Measurements from ENCODE around the gene ATG5.
A peak's percentile ranks its signal among the peaks of the same experiment; 100 is the strongest.
"Not testable (repeated sequence)": the region's sequence is repeated elsewhere in the genome, so short reads cannot be mapped to it uniquely, and the experiment has no call there.

Gene ATG5

DNA sequence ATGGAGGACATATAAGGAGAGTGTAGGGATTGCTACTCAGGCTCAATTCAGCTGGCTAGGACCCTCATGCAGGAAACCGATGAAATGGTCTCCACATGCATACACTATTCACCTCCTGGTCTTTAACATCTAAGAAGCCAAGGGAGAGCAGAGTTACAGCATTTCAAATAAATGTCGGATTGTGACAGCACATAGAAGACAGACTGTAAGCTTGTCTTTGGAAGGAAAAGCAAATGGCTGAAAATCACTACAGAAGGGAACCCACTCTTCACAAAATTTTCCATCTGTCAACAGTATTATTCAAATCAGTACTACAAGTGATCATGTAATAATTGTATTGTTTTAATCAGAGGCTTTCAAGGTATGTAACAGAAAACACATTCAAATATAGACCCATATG, 72.9 kb downstream of the ATG5 start:
- no peak overlapping the region for H3K4me3 ChIP-seq (ENCODE audit: low read depth, low read length)
- TF ChIP-seq, protein P1, sequence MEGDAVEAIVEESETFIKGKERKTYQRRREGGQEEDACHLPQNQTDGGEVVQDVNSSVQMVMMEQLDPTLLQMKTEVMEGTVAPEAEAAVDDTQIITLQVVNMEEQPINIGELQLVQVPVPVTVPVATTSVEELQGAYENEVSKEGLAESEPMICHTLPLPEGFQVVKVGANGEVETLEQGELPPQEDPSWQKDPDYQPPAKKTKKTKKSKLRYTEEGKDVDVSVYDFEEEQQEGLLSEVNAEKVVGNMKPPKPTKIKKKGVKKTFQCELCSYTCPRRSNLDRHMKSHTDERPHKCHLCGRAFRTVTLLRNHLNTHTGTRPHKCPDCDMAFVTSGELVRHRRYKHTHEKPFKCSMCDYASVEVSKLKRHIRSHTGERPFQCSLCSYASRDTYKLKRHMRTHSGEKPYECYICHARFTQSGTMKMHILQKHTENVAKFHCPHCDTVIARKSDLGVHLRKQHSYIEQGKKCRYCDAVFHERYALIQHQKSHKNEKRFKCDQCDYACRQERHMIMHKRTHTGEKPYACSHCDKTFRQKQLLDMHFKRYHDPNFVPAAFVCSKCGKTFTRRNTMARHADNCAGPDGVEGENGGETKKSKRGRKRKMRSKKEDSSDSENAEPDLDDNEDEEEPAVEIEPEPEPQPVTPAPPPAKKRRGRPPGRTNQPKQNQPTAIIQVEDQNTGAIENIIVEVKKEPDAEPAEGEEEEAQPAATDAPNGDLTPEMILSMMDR (conservative IDR thresholded peaks at IDR 0.05; ENCODE audit: low read depth, low read length) = no peak
- DNase-seq (ENCODE audit: low read depth) = no peak

DNA sequence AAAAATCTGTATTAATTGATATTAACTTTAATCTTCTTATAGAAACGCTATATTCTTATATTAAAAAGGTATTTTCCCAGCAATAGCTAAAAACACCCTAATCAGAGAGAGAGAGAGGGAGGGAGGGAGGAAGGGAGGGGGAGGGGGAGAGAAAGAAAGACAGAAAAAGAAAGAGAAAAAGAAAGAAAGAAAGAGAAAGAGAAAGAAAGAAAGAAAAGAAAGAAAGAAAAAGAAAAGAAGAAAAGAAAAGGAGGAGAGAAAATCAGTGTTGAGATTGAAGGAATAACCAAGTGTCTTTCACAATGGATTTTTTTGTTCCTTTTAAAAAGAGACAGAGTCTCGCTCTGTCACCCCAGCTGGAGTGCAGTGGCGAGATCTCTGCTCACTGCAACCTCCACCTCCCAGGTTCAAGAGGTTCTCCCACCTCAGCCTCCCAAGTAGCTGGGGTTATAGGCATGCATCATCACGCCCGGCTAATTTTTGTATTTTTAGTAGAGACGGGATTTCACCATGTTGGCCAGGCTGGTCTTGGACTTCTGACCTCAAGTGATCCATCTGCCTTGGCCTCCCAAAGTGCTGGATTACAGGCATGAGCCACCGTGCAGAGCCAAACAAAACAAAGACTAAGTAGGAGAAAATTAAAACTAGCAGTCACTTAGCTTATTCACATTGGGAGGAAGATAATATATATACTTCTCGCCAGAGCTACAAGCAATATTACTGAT, 73.9 kb downstream of the ATG5 start:
- peak; percentile 58 for DNase-seq (ENCODE audit: low read depth)
- H3K4me3 ChIP-seq (ENCODE audit: low read depth, low read length) = not testable (repeated sequence)

DNA sequence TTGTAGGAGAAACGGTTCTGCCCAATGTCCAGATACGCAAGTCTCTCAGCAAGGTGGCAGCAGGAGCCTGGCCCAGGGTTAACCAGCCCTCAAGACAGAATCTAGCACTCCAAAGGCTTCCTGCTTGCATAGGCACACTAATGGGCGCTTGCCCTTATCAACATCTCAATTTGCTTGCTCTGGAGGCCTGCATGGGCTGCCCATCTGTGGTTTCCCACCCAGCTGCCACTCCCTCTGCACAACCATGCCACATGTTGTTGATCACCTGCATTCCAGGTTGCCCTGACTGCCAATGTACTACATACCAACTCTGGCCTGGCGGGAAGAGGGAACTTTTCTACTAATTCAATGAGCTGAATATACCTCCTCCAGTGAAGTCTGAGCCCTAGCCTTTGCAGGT, 74.6 kb downstream of the ATG5 start:
- no peak overlapping the region for H3K4me3 ChIP-seq (ENCODE audit: low read depth, low read length)
- no peak for DNase-seq (ENCODE audit: low read depth)

DNA sequence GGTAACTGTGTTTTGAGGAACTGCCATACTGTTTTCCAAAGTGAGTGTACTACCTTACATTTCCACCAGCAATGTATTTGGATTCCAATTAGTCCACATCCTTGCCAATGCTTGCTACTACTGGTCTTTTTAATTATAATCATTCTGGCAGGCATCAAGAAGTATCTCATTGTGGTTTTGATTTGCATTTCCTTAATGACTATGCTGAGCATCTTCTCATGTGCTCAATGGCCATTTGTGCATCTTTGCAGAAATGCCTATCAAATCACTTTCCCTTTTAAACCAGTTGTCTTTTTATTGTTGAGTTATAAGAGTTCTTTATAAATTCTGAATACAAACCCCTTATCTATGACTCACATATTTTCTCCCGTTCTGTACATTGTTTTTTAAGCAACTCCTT, 75.9 kb downstream of the ATG5 start:
- no peak for DNase-seq (ENCODE audit: low read depth)
- TF ChIP-seq, protein P1 (conservative IDR thresholded peaks at IDR 0.05; ENCODE audit: low read depth, low read length) = no peak
- no peak overlapping the region for H3K4me3 ChIP-seq (ENCODE audit: low read depth, low read length)

More for the DNA sequence above, 74.6 kb downstream of the ATG5 start:
- TF ChIP-seq, protein P1 (conservative IDR thresholded peaks at IDR 0.05; ENCODE audit: low read depth, low read length) = no peak

DNA sequence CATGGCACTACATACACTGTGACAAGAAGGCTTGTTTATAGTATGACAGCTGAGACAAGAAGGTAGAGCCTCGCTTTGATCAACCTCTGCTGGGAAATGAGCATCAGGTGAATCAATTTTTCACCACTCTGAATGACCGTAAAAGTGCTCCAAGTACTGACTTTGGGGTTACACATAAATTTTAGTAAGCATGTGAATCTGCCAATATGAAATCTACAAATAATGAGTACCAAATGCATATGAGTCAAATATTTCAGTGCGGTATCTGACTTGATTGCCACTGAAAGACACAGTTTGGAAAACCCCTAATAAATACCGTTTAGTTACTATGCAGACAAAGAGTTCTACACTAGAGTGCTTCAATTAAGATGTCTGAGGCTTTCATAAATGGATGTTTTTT, 77.8 kb downstream of the ATG5 start:
- no peak for DNase-seq (ENCODE audit: low read depth)
- TF ChIP-seq, protein P1 (conservative IDR thresholded peaks at IDR 0.05; ENCODE audit: low read depth, low read length) = no peak

DNA sequence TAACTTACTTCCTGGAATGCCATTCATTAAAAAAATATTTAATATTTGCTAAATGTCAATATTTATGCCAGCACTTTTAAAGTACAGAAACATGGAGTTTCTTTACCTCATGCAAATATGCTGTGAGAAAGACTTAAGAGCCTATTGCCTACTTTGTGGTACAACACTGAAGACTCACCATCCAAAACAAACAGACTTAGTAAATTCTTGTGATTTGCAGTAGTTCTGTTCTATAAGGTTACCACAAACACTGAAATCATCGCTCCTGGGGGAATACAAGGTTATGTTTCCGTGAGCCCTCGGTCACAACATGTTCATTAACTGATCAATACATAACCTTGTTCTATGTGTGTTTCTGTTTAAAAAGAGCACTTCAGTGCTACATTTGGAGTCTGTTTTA, 78.3 kb downstream of the ATG5 start:
- H3K4me3 ChIP-seq (ENCODE audit: low read depth, low read length) = no peak overlapping the region
- TF ChIP-seq, protein P1 (conservative IDR thresholded peaks at IDR 0.05; ENCODE audit: low read depth, low read length) = no peak
- peak; percentile 68 for DNase-seq (ENCODE audit: low read depth)

More for the DNA sequence above, 77.8 kb downstream of the ATG5 start:
- H3K4me3 ChIP-seq (ENCODE audit: low read depth, low read length) = no peak overlapping the region

DNA sequence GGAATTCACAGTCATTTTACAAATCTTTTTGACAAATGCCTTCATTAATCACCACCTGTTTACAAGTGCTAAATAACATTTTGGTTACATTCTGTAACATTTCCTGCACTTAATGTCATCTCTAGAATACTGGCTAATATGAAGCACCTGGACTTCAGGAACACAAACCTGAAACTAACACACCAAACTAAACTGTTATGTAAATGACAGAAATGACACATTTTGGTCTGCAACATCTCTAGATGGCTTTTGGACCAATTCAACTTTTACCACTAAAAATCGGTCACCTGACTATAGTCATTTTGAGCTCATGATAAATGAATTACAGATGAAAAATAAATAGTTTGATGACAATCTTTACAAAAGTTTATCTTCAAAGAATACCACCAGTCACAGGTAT, 80.6 kb downstream of the ATG5 start:
- TF ChIP-seq, protein P1 (conservative IDR thresholded peaks at IDR 0.05; ENCODE audit: low read depth, low read length) = no peak
- no peak overlapping the region for H3K4me3 ChIP-seq (ENCODE audit: low read depth, low read length)
- DNase-seq (ENCODE audit: low read depth) = no peak

Measured in choroid plexus epithelial cell (primary cell).